ENCODE data around the gene CHRNB2. TPM values are rescaled to one million over a fixed set of nuclear protein-coding genes. Genes with fewer than 3 reads are reported as not detected.

Gene CHRNB2
- total RNA-seq, 2 donors from 2014 or later, result 0.05 to 0.74 TPM

DNA sequence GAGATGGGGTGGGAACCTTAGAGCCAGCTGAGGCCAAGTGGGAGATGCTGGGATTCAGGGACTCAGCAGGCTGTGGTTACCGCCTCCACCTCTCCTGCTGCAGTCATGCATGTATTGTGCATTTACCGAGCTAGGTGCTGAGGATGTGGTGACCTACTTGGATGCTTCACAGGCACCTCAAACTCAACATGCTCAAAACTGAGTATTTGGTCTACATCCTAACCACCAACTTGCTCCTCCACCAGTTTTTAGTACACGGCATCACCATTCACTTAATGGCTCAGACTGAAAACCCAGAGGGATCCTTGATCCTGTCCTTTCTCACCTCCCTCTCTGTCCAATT, 5.6 kb downstream of the CHRNB2 start:
- Histone ChIP-seq H3K36me3 (no peaks in the 10 kb centered on the region), H3K4me1 (replicated peaks) (no peaks in the 10 kb centered on the region), H3K9me3 (no peaks in the 10 kb centered on the region), H3K27me3 (replicated peaks; ENCODE audit: insufficient read depth) (no peaks in the 10 kb centered on the region), H3K4me3 (no peak overlapping the region), H3K27ac (no peak overlapping the region)
- intact Hi-C loops (cut with DNase I), result no loop called here
- TF ChIP-seq POLR2A (IDR thresholded peaks at IDR 0.05), result no peak
- TF ChIP-seq, protein P1, sequence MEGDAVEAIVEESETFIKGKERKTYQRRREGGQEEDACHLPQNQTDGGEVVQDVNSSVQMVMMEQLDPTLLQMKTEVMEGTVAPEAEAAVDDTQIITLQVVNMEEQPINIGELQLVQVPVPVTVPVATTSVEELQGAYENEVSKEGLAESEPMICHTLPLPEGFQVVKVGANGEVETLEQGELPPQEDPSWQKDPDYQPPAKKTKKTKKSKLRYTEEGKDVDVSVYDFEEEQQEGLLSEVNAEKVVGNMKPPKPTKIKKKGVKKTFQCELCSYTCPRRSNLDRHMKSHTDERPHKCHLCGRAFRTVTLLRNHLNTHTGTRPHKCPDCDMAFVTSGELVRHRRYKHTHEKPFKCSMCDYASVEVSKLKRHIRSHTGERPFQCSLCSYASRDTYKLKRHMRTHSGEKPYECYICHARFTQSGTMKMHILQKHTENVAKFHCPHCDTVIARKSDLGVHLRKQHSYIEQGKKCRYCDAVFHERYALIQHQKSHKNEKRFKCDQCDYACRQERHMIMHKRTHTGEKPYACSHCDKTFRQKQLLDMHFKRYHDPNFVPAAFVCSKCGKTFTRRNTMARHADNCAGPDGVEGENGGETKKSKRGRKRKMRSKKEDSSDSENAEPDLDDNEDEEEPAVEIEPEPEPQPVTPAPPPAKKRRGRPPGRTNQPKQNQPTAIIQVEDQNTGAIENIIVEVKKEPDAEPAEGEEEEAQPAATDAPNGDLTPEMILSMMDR (IDR thresholded peaks at IDR 0.05), result no peak
- TF ChIP-seq POLR2AphosphoS5 (IDR thresholded peaks at IDR 0.05), result no peak
- 90% methylated on average over 3 of the region's 3 CpGs for WGBS
- DNase-seq (ENCODE audit: low spot score), result no peak

DNA sequence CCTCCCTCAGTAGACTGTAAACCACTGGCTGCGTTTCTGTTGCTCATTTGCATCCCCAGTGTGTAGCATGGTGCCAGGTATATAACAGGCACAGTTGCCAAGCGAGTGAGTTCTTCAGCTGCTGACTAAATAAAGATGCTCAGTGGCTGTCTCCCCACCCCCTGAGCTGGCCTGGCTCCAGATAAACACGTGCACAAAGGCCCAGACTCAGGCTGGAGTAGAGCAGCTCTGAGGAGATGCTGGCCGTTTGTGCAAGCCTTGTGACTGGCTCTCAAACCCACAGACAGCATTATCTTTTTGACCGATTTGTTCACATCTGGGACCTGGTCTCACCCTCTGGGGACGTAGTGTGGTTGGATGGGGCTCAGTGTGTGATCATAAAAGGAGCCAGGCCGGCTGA, 7.1 kb downstream of the CHRNB2 start:
- H3K36me3 ChIP-seq, result no peaks in the 10 kb centered on the region
- intact Hi-C loops (cut with DNase I), result no loop called here
- no peak for DNase-seq (ENCODE audit: low spot score)

DNA sequence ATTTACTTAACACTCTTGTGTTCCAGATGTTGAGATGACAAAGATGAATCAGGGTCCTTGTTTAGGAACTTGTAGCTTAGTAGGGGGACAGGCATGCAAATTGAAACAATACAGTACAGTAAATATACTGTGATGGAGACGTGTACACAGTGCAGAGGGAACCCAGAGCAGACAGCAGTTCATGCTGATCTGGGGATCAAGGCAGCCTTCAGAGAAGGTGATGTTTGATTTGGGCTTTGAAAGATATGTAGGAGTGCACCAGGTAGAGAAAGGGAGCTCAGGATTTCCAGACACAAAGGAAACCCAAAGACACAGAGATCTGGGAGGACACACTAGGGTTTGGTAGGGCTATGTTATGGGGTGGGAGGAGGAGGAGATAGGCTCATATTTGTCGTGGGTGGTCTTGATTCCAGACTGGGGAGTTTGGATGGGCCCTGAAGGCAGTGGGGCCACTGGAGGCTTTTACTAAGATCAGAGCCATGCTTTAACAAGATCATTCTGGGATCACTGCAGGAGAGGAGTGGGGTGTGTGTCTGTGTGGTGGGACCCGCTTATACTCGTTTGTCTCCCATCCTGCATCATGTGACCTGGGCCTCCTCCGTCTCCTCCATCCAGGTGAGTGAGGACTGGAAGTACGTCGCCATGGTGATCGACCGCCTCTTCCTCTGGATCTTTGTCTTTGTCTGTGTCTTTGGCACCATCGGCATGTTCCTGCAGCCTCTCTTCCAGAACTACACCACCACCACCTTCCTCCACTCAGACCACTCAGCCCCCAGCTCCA, 7.8 kb downstream of the CHRNB2 start:
- TF ChIP-seq POLR2AphosphoS5 (IDR thresholded peaks at IDR 0.05), result no peak
- no peak for TF ChIP-seq POLR2A (IDR thresholded peaks at IDR 0.05)
- TF ChIP-seq, protein P1 (IDR thresholded peaks at IDR 0.05), result no peak
- Histone ChIP-seq H3K9me3 (no peaks in the 10 kb centered on the region), H3K27me3 (replicated peaks; ENCODE audit: insufficient read depth) (no peaks in the 10 kb centered on the region), H3K4me3 (no peak overlapping the region), H3K4me1 (replicated peaks) (no peaks in the 10 kb centered on the region), H3K27ac (no peak overlapping the region), H3K36me3 (no peaks in the 10 kb centered on the region)
- WGBS, result 60% methylated on average over 10 of the region's 10 CpGs
- DNase-seq (ENCODE audit: low spot score), result no peak
- intact Hi-C loops (cut with DNase I), result no loop called here

More for the DNA sequence above, 7.1 kb downstream of the CHRNB2 start:
- H3K4me3 ChIP-seq, result no peak overlapping the region
- no peaks in the 10 kb centered on the region for H3K4me1 ChIP-seq (replicated peaks)
- H3K27me3 ChIP-seq (replicated peaks; ENCODE audit: insufficient read depth), result no peaks in the 10 kb centered on the region
- no peak overlapping the region for H3K27ac ChIP-seq
- H3K9me3 ChIP-seq, result no peaks in the 10 kb centered on the region
- WGBS, result 17% methylated on average over 7 of the region's 7 CpGs
- TF ChIP-seq, protein P1 (IDR thresholded peaks at IDR 0.05), result no peak
- TF ChIP-seq POLR2A (IDR thresholded peaks at IDR 0.05) (no peak), POLR2AphosphoS5 (IDR thresholded peaks at IDR 0.05) (no peak)

DNA sequence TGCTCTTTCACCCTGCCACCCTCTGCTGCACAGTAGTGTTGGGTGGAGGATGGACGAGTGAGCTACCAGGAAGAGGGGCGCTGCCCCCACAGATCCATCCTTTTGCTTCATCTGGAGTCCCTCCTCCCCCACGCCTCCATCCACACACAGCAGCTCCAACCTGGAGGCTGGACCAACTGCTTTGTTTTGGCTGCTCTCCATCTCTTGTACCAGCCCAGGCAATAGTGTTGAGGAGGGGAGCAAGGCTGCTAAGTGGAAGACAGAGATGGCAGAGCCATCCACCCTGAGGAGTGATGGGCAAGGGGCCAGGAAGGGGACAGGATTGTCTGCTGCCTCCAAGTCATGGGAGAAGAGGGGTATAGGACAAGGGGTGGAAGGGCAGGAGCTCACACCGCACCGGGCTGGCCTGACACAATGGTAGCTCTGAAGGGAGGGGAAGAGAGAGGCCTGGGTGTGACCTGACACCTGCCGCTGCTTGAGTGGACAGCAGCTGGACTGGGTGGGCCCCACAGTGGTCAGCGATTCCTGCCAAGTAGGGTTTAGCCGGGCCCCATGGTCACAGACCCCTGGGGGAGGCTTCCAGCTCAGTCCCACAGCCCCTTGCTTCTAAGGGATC, 8.5 kb downstream of the CHRNB2 start:
- intact Hi-C loops (cut with DNase I), result no loop called here
- 79% methylated on average over 8 of the region's 8 CpGs for WGBS

More for the DNA sequence above, 8.5 kb downstream of the CHRNB2 start:
- H3K4me3 ChIP-seq, result no peak overlapping the region
- no peaks in the 10 kb centered on the region for H3K4me1 ChIP-seq (replicated peaks)
- DNase-seq (ENCODE audit: low spot score), result no peak
- H3K36me3 ChIP-seq, result no peaks in the 10 kb centered on the region
- TF ChIP-seq POLR2A (IDR thresholded peaks at IDR 0.05) (no peak), POLR2AphosphoS5 (IDR thresholded peaks at IDR 0.05) (no peak)
- TF ChIP-seq, protein P1 (IDR thresholded peaks at IDR 0.05), result no peak
- no peak overlapping the region for H3K27ac ChIP-seq
- no peaks in the 10 kb centered on the region for H3K27me3 ChIP-seq (replicated peaks; ENCODE audit: insufficient read depth)
- H3K9me3 ChIP-seq, result no peaks in the 10 kb centered on the region

Measured in prostate gland (tissue), 2 donors.